Measurements from ENCODE around the gene FAM219B. TPM values are rescaled to one million over a fixed set of nuclear protein-coding genes. Genes with fewer than 3 reads are reported as not detected.
"Not testable (repeated sequence)": the region's sequence is repeated elsewhere in the genome, so short reads cannot be mapped to it uniquely, and the experiment has no call there.

Gene FAM219B, protein sequence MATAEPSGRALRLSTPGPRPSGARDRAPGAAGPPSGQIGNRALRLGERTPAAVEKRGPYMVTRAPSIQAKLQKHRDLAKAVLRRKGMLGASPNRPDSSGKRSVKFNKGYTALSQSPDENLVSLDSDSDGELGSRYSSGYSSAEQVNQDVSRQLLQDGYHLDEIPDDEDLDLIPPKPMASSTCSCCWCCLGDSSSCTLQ
- 38.9 and 41.2 TPM in 2 replicates for total RNA-seq (2014; rRNA removed; shearing (Covaris generic))

DNA sequence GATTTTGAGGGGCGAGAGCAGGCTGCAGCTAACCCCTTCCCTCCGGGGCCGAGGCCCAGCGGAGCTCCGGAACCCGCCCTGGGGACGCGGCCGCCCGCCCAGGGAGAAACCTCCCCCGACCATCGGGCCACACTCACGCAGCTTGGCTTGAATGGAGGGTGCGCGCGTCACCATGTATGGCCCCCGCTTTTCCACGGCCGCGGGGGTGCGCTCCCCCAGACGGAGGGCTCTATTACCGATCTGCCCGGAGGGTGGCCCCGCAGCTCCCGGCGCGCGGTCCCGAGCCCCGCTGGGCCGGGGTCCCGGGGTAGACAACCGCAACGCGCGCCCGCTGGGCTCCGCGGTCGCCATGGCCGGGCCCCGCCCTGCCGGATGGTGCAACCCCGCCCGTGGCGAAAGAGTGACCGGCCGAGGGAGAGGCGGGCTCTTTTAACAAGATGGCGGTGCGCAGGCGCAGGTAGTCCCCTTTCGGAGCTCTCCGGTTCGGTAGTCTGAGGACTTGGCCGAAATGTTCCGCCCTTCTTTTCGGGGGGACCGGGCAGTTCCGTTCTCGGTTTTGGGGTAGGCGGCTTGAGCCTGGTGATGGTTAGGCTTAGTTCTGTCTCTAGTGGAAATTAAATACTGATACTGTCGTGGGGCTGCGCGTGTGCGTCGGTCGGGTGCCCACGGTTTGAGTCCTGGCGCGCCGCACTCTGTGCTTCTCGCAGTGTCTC, at the start of gene FAM219B:
Gene FAM219B, minus strand, starts transcription at position 402 of the 713 bp plus-strand sequence. Its CDS starts 51 bp downstream, at position 351.
- DNase-seq (ENCODE audit: low read depth), result peak; percentile 86

DNA sequence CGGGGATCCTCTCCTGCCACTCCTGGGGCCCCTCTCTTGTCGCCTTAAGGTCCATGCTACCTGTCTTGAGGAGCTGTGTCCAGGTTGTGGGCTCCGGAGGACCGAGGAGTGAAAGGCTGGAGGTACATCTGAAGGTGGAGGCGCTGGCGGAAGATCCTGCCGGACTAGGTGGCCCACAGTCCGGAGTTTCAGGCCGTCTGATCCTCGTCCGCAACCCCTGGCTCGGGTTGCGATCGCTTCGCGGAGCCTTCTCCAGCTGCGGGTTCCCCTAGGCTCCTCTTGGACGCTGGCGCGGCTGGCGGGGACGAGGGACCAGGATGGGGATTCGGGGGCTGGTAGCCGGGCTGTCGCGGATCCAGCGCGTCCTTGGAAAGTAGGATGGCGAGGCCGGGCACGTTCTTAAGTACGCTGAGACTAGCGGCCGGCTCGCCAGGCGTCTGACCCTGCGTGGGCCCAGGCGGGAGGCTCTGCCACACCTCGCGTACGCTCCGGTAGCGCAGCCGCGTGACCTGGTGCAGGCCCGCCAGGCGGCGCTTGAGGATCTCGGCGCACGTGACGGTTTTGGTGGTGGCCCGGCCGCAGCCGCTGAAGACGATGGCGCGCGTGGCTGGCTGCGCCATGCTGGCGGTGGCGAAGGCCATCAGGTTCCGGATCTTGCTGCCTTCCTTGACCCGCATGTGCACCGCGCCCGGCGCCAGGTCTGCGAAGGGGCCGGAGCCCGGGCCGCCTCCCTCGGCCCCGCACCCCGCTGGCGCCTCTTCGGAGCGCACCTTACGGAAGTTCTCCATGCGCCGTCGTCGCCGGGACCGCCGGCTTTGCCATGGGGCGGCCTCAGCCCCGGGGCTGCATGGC, 49.4 kb upstream of the FAM219B start:
- peak; percentile 76 for DNase-seq (ENCODE audit: low read depth)

DNA sequence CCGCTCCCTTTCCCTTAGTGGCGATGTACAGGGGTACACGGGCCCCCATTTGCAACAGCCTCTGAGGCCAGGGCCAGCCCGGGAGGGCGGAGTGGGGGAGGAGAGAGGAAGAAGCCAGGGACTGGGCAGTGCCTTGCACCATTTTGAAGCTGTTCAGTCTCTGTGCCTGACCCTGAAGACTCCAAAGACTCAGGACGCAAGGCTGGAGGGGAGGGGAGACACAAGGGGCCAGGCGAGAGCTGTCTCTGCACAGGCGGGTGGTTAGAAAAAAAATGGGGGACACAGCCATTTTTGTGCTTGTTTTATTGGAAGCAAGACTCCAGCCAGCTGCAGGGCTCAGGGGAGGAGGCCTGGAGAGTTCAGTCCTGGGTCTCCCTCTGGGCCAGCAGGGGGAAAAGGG, 48.4 kb upstream of the FAM219B start:
- no peak for DNase-seq (ENCODE audit: low read depth)

DNA sequence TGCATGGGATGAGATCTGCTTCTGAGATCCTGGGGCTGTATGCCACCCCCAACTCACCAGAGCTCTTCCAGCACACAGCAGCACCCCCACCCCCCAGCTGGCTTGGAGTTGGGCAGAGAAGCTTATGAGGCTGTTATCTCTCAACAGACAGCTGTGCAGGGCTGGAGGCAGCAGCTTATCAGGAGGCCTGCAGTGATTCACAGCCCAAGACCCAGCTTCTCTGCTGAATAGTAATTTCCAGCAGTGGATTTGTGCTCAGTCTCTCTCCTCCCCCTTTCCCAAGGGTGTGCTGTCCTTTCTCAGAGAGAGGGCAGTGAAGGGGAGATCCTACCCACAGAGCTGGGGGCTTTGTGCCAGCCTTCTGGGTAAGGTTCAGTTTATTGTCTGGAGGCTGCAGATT, 47.9 kb upstream of the FAM219B start:
- peak; percentile 51 for DNase-seq (ENCODE audit: low read depth)

DNA sequence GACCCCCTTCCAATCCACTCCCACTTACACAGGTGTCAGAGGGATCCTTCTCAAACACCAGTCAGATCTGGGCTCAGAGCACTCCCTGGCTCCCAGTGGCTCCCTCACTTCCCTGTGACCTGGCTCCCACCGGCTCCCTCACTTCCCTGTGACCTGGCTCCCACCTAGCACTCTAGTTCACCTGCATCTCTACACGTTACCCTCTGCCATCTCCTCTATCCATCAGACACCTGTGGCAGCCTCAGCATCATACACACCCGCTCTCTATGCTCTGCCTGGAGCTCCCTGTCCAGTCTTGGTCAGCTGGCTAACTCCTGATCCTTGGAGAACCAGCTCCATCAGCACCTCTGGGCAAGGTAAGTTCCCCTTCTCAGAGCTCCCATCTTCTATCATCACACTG, 44.4 kb upstream of the FAM219B start:
- DNase-seq (ENCODE audit: low read depth), result no peak

DNA sequence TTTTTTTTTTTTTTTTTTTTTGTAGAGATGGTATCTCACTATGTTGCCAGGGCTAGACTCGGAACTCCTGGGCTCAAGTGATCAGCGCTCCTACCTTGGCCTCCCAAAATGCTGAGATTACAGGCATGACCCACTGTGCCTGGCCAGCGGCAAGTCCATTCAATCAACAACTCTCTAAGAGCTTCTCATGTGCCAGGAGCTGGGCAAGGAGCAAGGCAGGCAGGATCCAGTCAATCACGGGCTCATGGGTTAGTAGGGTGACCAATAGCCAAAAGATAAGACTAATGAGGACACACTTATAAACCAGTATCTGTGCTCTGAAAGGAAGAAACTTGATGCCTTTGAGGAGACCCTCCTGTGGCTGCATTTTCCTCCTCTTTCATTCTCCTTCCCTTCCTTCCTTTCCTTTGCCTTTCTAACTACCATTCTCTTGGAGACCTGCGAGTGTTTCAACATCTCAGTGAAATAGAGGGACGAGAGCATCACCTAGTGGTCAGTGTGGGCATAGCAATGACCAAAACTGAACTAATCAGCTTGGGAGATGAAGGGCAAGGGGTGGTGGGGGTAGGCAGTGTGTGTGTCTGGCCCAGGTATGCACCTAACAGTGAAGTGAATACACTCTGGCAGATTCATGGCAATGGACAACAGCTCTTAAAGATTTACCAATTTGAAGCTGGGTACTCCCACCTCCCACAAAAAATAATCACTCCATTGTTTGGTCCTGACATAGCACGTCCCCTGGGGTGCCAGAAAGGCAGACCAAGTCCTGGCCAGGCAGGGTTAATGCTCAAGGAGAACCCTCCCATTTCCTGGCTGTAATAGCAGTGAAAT, 43.6 kb upstream of the FAM219B start:
- peak; percentile 67 for DNase-seq (ENCODE audit: low read depth)

DNA sequence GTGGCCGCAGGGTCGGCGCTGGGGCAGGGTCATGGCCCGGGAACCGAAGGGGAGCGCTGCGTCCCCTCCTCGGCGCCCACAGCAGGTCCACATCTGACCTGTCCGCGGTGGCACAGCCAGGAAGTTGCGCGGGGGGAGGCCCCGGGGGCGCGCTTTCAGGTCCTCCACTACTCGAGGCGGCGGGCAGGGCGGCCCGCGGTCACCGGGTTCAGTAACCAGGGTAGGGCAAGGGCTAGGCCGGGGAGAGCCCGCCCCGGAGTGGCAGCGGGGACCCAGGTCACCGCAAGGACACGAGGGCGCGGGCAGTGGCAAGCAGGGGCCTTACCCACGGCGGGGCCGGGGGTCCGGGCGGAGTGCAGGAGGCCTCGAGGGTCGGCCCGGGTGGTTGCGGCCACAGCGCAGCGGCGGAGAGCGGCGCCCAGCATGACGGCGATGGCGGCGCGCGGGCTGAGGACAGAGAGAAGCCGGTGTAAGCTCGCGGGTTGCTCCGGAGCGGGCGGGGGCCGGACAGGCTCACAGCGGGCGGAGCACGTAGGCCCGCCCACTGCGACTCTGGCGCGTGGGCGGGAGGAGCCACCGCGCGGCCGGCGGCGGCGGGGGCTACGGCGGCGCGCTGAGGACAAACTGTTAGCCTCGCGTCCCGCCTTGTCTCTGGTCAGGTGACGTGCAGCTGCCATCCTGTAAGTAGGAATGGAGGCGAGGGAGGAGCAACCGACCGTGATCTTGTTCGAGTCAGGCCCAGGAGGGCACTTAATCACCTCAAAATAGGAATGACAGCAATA, 31.1 kb upstream of the FAM219B start, which contains the start of gene COX5A:
Gene COX5A, minus strand, starts transcription at position 484 of the 782 bp plus-strand sequence. Its CDS starts 59 bp downstream, at position 425.
- DNase-seq (ENCODE audit: low read depth), result peak; percentile 97

DNA sequence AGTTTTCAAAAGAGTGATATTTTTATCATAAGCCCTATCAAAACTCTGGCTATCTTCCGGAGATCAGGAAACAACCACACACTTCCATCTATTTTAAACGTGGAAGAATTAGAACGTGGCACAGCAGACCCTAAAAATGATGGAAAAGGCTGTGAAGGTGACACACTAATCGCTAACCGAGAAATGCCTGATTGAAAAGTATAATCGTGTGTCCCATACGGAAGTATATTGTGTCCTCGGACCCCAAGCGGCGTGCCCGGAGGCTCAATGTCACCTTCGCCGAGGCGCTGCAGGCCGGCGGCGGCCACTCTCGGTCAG, 30.6 kb upstream of the FAM219B start:
- DNase-seq (ENCODE audit: low read depth), result no peak

DNA sequence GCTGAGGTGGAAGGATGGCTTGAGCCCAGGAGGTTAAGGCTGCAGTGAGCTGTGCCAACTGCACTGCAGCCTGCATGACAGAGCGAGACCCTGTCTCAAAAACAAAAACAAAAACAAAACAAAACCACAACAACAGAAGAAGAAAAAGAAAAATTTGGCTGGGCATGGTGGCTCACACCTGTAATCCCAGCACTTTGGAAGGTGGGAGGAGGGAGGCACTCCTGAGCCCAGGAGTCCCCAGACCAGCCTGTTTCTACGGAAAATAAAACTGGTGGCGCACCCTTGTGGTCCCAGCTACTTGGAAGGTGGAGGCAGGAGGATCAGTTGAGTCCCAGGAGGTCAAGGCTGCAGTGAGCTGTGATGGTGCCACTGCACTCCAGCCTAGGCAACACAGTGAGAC, 28.5 kb upstream of the FAM219B start:
- DNase-seq (ENCODE audit: low read depth), result not testable (repeated sequence)

DNA sequence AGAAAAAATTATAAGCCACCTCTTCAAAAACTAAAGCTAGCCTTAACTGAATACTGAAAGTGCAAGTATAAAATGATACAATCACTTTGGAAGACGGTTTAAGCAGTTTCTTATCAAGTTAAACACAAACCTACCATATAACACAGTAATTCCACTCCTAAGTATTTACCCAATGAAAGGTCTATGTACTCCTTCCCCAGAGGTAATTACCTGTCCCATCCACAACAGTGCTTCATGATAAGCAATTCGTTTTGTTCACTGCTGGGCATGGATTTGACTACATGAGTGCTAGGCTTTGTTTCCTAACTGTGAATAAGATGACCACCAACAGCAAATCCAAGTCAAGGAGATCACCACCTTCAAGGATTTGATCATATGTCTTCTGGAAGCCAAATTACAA, 26.9 kb upstream of the FAM219B start:
- no peak for DNase-seq (ENCODE audit: low read depth)

DNA sequence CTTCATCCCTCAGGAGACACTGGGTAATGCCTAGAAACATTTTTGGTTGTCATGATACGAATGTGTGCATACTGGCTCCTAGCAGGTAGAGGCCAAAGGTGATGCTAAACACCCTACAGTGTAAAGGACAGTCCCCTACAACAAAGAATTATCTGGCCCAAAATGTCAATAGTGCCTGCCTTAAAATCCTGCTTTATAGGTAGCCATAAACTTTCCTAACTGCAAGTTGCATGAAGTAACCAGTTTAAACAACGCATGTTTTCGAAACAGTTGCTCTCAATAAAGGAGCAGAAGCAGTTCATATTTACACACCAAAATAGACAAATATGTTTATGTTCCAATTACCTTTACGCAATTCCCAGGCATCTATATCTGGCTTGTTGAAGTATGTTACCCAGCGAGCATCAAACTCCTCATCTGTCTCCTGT, 22.1 kb upstream of the FAM219B start:
- no peak for DNase-seq (ENCODE audit: low read depth)

DNA sequence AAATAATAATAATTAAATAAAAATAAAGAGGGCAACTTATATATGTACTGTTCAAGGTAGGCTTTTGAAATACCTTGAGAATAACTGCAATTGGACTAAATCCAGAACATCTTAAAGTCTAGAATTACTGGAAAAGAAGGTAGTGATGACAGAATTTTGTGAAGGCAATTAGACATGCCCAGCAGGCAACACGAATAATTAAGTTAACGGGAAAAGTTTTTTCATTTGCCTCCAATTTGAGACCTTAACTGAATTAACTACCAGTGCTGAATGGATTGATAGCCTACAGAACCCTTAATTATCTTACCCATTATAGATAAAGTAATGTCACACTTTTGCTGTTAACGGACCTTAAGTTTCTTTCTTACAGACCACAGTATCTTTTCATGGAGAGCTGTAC, 17.9 kb upstream of the FAM219B start:
- no peak for DNase-seq (ENCODE audit: low read depth)

DNA sequence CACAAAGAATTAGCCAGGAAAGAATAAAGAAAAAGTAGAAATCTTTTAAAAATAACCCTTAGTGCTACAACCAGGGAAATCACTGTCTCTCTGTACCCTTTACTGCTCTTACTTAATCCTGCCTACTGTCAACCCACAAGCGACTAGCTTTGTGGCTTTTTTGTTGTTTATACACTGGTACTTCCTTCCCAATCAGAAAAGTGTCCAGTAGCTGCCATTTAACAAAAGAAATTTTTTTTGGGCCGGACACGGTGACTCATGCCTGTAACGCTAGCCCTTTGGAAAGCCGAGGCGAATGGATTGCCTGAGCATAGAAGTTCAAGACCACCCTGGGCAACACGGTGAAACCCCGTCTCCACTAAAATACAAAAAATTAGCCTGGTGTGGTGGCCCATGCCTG, 13.8 kb upstream of the FAM219B start:
- peak; percentile 32 for DNase-seq (ENCODE audit: low read depth)

DNA sequence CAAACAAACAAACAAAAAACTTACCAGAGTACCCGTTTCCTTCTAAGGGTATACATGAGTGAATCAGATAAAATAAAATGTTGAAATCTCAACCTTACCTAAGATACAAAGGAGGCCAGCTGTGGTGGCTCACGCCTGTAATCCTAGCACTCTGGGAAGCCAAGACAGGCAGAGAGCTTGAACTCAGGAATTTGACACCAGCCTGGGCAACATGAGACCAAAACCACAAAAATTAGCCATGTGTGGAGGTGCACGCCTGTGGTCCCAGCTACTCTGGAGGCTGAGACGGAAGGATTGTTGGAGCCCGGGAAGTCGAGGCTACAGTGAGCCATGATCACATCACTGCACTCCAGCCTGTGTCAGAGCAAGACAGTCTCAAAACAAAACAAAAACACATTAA, 11.0 kb upstream of the FAM219B start:
- DNase-seq (ENCODE audit: low read depth), result peak; percentile 18

DNA sequence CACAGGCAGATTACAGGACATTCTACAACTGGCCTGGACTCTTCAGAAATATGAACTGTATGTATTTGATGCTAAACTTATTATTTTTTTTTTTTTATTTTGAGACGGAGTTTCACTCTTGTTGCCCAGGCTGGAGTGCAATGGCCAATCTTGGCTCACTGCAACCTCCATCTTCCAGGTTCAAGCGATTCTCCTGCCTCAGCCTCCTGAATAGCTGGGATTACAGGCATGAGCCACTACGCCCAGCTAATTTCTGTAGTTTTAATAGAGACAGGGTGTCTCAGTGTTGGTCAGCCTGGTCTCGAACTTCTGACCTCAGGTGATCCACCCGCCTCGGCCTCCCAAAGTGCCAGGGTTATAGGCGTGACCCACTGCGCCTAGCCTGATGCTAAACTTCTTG, 7.1 kb upstream of the FAM219B start:
- not testable (repeated sequence) for DNase-seq (ENCODE audit: low read depth)

DNA sequence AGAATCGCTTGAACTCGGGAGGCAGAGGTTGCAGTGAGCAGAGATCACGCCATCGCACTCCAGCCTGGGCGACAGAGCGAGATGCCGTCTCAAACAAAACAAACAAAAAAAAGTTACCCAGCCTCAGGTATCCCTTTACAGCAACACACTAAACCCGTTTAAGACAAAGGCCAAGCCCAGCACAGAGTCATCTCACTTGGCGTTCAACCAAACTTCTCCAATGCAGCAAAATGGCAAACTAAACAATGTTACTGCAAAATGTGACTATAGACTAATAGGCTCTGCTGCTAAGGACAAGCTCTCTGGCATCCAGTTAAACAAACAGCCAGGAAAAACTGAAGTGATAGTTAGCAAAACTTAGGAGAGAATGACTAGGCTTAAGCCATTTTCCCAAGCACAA, 6.4 kb upstream of the FAM219B start:
- no peak for DNase-seq (ENCODE audit: low read depth)

DNA sequence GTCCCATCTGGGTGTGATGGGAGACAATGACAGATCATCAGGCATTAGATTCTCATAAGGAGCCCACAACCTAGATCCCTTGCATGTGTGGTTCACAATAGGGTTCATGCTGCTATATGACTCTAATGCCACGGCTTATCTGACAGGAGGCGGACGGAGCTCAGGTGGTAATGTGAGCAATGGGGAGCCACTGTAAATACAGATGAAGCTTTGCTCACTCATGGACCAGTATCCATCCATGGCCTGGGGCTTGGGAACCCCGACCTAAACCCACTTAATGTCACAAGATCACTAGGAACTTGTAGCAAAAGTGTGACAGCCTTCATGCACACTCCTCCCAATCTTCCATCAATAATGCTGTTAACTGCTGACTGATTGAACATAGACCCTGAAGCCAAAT, 2.0 kb upstream of the FAM219B start:
- DNase-seq (ENCODE audit: low read depth), result no peak

DNA sequence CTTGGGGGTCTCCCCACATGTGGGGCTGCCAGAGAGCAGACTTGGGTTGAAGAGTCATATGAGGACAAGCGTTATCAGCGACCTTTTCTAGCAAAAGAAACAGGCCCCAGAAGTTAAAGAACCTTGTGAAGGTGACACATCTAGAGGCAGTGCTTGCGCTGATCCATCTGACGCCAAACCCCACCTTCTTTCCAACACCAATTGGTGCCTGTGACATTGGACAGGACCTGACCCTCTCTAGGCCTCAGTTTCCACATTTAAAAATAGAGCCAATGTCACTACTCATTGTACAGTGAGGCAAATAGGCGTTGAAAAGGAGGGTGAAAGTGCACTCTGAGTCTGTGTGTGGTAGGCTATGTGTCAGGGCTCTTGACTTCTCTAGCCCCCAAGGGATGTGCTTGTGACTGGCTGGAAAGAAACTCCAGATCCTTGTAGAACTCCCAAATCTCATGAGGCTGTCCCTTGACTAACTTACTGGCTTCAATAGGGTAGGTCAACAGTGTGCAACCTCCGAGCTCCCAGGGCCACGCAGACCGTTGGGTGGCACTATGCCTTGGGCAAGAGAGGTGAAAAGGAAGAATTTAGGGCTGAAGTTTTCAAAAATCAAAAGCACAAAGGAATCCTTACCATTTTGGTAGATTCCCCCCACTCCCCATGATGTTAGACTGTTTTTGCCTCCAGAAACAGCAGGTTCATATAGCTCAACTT, 666 bp upstream of the FAM219B start:
- peak; percentile 53 for DNase-seq (ENCODE audit: low read depth)

DNA sequence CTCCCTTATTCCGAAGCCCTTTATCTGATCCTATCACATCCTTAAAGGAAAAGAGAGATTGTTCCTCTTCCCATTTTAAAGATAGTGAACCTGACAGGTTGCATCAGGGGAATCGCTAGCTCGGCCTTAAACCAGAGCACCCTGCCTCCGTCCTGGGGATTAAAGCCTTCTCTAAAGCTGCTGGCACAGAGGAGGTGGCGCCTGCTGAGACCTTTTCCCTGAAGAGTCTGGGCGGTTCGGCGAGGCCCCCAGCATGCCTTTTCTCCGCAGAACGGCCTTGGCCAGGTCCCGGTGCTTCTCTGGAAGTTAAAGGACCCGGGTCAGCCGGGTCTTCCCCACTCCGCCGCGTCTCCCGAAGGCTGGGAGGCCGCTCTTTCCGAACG, 593 bp downstream of the FAM219B start:
- DNase-seq (ENCODE audit: low read depth), result peak; percentile 43

DNA sequence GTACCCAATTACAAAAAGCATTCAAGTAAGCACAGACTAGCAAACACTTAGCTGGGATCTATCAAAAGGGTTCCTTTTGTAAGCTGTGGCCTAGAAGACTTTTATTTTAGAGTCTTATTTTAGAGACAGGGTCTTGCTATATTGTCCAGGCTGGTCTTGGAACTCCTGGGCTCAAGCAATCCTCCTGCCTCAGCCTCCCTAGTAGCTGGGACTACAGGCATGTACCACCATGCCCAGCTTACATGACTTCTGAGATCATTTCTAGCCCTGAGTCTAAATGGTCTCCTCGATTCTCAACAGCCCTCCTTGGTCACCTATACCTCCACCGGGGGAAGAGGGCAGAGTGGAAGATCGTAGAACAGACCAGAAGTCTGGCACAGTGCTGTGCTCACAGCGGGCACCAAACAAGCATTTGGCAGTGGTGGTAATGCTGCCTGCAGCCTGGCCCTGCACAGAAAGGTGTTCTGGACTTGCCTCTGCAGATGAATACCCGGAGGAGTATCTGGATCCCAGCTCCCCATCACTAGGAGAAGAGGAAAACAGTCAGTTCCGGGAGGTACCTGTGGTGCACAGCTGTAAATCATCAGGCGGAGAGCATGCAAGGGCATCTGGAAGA, 2.4 kb downstream of the FAM219B start:
- no peak for DNase-seq (ENCODE audit: low read depth)
